ENCODE measurements around the gene ERP29.
"Not testable (repeated sequence)": the region's sequence is repeated elsewhere in the genome, so short reads cannot be mapped to it uniquely, and the experiment has no call there.

ERP29 gene

DNA sequence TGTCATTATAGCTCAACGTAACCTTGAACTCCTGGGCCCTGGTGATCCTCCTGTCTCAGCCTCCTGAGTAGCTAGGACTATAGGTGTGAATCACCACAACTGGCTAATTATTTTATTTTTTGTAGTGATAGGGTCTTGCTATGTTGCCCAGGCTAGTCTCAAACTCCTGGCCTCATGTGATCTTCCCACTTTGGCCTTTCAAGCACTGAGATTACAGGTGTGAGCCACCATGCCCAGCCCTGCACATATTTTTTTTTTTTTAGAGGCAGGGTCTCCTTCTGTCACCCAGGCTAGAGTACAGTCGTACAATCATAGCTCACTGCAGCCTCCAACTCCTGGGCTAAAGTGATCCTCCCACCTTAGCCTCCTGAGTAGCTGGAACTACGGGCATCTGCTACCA is 9.2 kb upstream of the ERP29 start:
- no peak for FAIRE-seq

GRCh38 chr12:112005419-112006395 is 7.5 kb upstream of the ERP29 start:
- no peak for FAIRE-seq

GRCh38 chr12:112007945-112008344 is 5.3 kb upstream of the ERP29 start:
- no peak for FAIRE-seq

DNA sequence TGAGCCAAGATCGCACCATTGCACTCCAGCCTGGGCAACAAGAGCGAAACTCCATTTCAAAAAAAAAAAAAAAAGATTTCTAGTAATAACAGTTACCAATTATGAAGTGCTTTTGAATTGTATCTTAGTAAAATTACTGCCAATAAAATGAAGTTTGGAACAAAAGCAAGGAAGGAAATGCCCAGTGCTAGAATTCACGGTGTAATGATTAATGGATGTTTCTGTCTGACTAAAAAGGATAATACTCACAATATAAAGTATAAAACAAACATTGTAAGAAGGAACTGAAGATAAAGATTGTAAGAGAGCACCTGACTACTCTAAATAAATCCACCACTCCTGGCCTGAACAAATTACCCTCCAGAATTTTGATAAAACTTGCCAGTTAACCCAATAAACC is 4.3 kb upstream of the ERP29 start:
- no peak for FAIRE-seq

DNA sequence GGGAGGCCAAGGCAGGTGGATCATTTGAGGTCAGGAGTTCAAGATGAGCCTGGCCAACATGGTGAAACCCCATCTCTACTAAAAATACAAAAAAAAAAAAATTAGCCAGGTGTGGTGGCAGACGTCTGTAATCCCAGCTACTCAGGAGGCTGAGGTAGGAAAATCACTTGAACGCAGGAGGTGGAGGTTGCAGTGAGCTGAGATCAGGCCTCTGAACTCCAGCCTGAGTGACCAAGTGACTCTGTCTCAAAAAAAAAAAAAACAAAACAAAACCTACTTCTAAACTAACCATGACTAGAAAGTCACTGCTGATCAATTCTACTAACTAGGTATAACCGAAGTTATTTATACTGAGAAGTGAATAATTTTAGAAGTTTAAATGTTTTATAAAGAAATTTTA is 3.6 kb upstream of the ERP29 start:
- not testable (repeated sequence) for FAIRE-seq

- FAIRE-seq = no peak
These were observed 2.5 kb upstream of the ERP29 start for GRCh38 chr12:112010415-112011344.

GRCh38 chr12:112011685-112012084 is 1.5 kb upstream of the ERP29 start:
- FAIRE-seq = no peak

GRCh38 chr12:112013601-112014402 is 576 bp downstream of the ERP29 start:
- no peak for FAIRE-seq

- no peak for FAIRE-seq
These were observed 2.7 kb downstream of the ERP29 start for GRCh38 chr12:112015938-112016337.

GRCh38 chr12:112017041-112017440 is 3.8 kb downstream of the ERP29 start:
- FAIRE-seq = no peak

GRCh38 chr12:112018571-112019237 is 5.5 kb downstream of the ERP29 start:
- no peak for FAIRE-seq

DNA sequence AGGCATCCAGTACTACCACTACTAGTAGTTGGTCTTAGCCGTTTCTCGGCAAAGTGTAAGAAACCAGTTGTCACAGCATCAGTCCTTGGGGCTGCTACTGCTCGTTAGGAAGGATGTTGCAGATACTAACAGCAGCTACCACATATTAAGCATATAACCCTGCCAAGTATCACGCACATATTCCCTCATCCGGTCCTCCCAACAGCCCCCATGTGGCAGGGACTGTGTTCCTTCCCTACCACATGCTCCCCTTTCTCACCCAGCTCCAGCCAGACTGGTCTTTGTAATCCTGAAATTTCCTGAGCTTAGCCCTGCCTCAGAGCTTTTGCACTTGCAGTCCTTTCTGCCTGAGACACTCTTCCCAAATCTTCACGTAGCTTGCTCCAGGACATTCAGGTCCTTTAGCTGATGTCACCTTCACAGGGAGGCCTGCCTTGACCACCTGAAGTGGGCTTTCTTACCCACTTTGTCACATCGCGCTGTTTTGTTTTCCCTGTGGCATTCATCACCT is 7.8 kb downstream of the ERP29 start:
- FAIRE-seq = no peak

GRCh38 chr12:112022241-112023016 is 9.2 kb downstream of the ERP29 start:
- no peak for FAIRE-seq

DNA sequence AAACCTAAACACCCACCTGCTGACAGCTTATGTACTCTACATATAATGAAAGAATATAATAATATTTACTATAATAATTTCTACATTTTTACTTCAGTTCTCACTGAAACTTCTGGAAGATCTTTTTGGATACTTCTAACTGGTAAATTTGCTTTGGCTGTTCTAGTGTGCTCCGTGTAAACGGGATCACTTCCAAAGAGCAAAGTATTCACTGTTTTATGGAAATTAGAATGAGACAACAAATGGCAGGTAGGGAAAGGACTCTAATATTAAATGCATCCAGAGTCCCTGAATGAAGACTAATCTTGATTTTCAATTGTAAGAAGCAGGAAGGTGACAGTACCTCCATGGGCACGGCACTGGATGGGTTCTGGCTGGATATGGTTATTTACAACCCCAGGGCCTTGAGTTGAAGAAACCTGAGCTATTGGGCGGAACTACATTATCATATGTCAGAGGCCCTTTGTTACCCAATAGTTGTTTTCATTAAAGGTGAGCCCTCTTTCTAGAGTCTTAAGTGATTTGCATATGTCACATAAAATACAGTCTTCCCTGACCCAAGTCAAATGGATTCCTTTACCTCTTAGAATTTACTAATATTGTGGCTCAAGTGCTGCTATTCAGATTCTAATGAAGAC is 10.7 kb downstream of the ERP29 start:
- no peak for FAIRE-seq

GRCh38 chr12:112025808-112026375 is 12.7 kb downstream of the ERP29 start:
- FAIRE-seq = no peak

DNA sequence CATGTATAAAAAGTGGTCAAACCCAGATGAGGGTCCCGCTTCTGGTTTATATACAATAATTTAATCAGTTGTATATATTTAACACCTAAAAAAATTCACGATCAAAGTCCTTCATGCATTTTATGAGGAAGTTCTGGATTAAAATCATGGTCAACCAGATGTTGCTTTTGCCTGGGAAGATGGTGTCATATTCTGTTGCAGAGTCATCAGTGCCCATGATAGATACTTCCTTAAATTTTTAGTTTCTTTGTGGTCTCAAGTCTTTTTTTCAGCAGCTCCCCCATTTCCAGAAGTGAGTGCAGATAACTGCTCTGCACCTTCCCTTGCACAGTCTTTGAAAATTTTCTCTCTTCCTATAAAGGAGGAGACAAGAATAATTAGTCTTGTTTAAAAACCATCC is 16.1 kb downstream of the ERP29 start:
- no peak for FAIRE-seq

DNA sequence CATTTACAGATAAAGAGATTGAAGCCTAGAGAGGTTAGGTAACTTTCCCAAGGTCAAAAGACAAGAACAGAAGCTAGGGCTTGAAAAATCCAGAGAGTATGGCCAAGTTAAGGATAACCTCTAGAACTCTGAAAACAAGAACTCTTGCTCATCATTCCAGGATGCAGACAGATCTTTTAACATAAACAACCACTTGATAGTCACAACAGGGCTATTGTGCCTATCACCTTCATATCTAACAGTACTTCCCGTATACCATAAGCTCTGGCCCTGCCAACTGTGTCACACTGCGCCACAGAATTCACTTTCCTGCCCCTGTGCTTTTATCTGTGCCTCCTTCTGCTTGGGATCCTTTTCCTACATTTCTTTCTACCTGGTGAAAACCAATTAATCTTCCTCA is 18.2 kb downstream of the ERP29 start:
- FAIRE-seq = no peak

GRCh38 chr12:112032292-112032691 is 19.1 kb downstream of the ERP29 start:
- no peak for FAIRE-seq

DNA sequence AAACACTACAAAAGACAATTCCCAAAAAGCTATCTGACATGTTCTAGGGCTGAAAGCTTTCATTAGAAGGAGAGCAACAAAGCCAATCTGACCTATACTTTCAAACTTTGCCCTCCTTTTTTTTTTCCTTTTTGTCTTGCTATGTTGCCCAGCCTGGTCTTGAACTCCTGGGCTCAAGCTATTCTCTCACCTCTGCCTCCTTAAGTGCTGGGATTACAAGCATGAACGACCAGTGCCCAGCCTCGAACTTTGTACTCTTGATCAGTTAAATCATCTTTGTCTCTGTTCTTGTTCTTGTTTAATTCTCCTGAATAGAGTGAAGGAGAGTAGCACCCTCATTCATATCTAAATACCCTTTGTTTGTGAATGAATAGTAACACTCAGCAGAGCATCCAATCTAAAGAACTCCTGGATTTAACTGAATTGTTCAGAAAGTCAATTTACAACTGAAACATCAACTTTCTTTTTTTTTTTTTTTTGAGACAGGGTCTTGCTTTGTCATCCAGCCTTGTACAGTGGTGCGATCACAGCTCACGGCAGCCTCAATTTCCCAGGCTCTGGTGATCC is 22.1 kb downstream of the ERP29 start:
- no peak for FAIRE-seq

GRCh38 chr12:112036614-112037013 is 23.4 kb downstream of the ERP29 start:
- not testable (repeated sequence) for FAIRE-seq

Measured in islet of Langerhans (tissue), 1 donor.